H1 (cell line): ENCODE measurements around the gene FANK1. TPM values are rescaled to one million over a fixed set of nuclear protein-coding genes. Genes with fewer than 3 reads are reported as not detected.

Experiments
- CTCF ChIA-PET: fragments of 300-600 bp; sonication (Branson Sonifier 250); formaldehyde crosslinking; loops from one replicate; lab custom pipeline; 2021; ENCODE audit not compliant: partially characterized antibody; lab: Charles Lee
- POLR2A ChIA-PET: fragments of 300-600 bp; sonication (Branson Sonifier 250); formaldehyde crosslinking; loops from one replicate; lab custom pipeline; 2021; ENCODE audit warnings: inconsistent platforms; ENCODE audit not compliant: partially characterized antibody; lab: Charles Lee
- DNase-seq, 2 experiments: peaks; one replicate each; pipeline versions ENCODE4 v3.0.0 to v3.0.0-alpha.2; 2010 to 2022; ENCODE audit warnings: low spot score in 2 of 2, low read depth in 1 of 2, mixed read lengths in 1 of 2
- FAIRE-seq: peaks from 2 replicates; lab custom pipeline; 2011; peaks lifted over from hg19 to GRCh38; lab: Jason Lieb, UNC
- H2AFZ ChIP-seq: 2 replicates; pipeline ENCODE4 v1.8.1; 2012; ENCODE audit warnings: low read length, inconsistent platforms
- H2AK5ac ChIP-seq: 2 replicates; pipeline ENCODE4 v1.6.1; 2013; ENCODE audit warnings: low read depth, low read length
- H2BK120ac ChIP-seq: replicated peaks from 2 replicates; pipeline ENCODE3; 2013; ENCODE audit warnings: low read depth, low read length, inconsistent platforms
- H2BK12ac ChIP-seq: 2 replicates; pipeline ENCODE4 v1.6.1; 2013; ENCODE audit warnings: low read depth, low read length
- H2BK15ac ChIP-seq: 2 replicates; pipeline ENCODE4 v1.6.1; 2013; ENCODE audit warnings: low read length
- H2BK20ac ChIP-seq: 2 replicates; pipeline ENCODE4 v1.6.1; 2013; ENCODE audit warnings: low read length
- H2BK5ac ChIP-seq: 2 replicates; pipeline ENCODE4 v1.6.1; 2013; ENCODE audit warnings: low read depth, low read length
- H3K14ac ChIP-seq: 2 replicates; pipeline ENCODE4 v1.6.1; 2013; ENCODE audit warnings: inconsistent platforms; ENCODE audit not compliant: insufficient read length
- H3K18ac ChIP-seq: 2 replicates; pipeline ENCODE4 v1.6.1; 2013; ENCODE audit warnings: low read length; ENCODE audit errors: extremely low read depth
- H3K23ac ChIP-seq: 2 replicates; pipeline ENCODE4 v1.6.1; 2013; ENCODE audit warnings: inconsistent platforms; ENCODE audit not compliant: insufficient read length
- H3K23me2 ChIP-seq: 2 replicates; pipeline ENCODE4 v1.6.1; 2013; ENCODE audit warnings: low read depth, low read length
- H3K27ac ChIP-seq: 2 replicates; pipeline ENCODE4 v1.6.1; 2011; ENCODE audit warnings: low read depth, low read length, inconsistent platforms
- H3K27me3 ChIP-seq, 4 experiments: replicated peaks in 1 of 4; 1 replicate in 1 of 4; 2 replicates in 3 of 4; pipeline versions ENCODE4 v1.6.1 to v1.8.1; 2011 to 2013; ENCODE audit warnings: low read length in 3 of 4, mild to moderate bottlenecking in 3 of 4, inconsistent platforms in 2 of 4, mixed read lengths in 2 of 4, moderate library complexity in 1 of 4; ENCODE audit not compliant: control insufficient read depth in 3 of 4, insufficient read depth in 3 of 4; ENCODE audit errors: extremely low read depth in 1 of 4
- H3K36me3 ChIP-seq, 4 experiments: 2 replicates each; pipeline versions ENCODE4 v1.6.1 to v1.8.1; 2011 to 2013; ENCODE audit warnings: mild to moderate bottlenecking in 4 of 4, low read length in 3 of 4, moderate library complexity in 2 of 4, control low read depth in 1 of 4, inconsistent platforms in 1 of 4; ENCODE audit not compliant: insufficient read depth in 4 of 4, control insufficient read depth in 2 of 4
- H3K4ac ChIP-seq: replicated peaks from 2 replicates; pipeline ENCODE3; 2013; ENCODE audit warnings: low read length, low read depth, mixed read lengths, inconsistent platforms; ENCODE audit not compliant: insufficient read length
- H3K4me1 ChIP-seq, 4 experiments: replicated peaks in 1 of 4; 1 replicate in 1 of 4; 2 replicates in 3 of 4; pipeline versions ENCODE4 v1.6.1 to v1.8.1; 2011 to 2013; ENCODE audit warnings: low read length in 3 of 4, inconsistent platforms in 2 of 4, mixed read lengths in 1 of 4; ENCODE audit not compliant: insufficient read depth in 4 of 4, control insufficient read depth in 3 of 4
- H3K4me2 ChIP-seq, 2 experiments: 2 replicates each; pipeline versions ENCODE4 v1.6.1 to v1.8.1; 2011 to 2013; ENCODE audit warnings: low read depth in 2 of 2, low read length in 2 of 2, control low read depth in 1 of 2, inconsistent platforms in 1 of 2, mild to moderate bottlenecking in 1 of 2; ENCODE audit not compliant: insufficient read depth in 1 of 2
- H3K4me3 ChIP-seq, 4 experiments: fragments of 200-600, 300-600 bp in 1 of 4; sonication (generic), shearing (Covaris generic), sonication (Bioruptor Twin) in 1 of 4; 2 replicates each; pipeline versions ENCODE4 v1.5.1 to v1.8.1; 2011 to 2016; ENCODE audit warnings: low read length in 4 of 4, low read depth in 3 of 4, control low read depth in 2 of 4, inconsistent platforms in 2 of 4, mild to moderate bottlenecking in 2 of 4, mixed read lengths in 1 of 4, moderate library complexity in 1 of 4; ENCODE audit not compliant: insufficient read depth in 2 of 4; ENCODE audit errors: extremely low read depth in 1 of 4
- H3K56ac ChIP-seq: replicated peaks from 2 replicates; pipeline ENCODE3; 2013; ENCODE audit warnings: low read depth, mild to moderate bottlenecking, mixed read lengths, low read length, inconsistent platforms; ENCODE audit not compliant: insufficient read length
- H3K79me1 ChIP-seq: 2 replicates; pipeline ENCODE4 v1.6.1; 2013; ENCODE audit warnings: low read depth, low read length, control low read depth
- H3K79me2 ChIP-seq, 2 experiments: 2 replicates each; pipeline versions ENCODE4 v1.6.1 to v1.8.1; 2012 to 2013; ENCODE audit warnings: low read length in 2 of 2, mild to moderate bottlenecking in 2 of 2, inconsistent platforms in 1 of 2; ENCODE audit not compliant: insufficient read depth in 2 of 2, control insufficient read depth in 1 of 2
- H3K9ac ChIP-seq, 4 experiments: replicated peaks in 1 of 4; 1 replicate in 1 of 4; 2 replicates in 3 of 4; pipeline versions ENCODE4 v1.6.1 to v1.8.1; 2011 to 2013; ENCODE audit warnings: low read depth in 3 of 4, low read length in 3 of 4, control low read depth in 2 of 4, mild to moderate bottlenecking in 2 of 4, moderate library complexity in 2 of 4, inconsistent platforms in 1 of 4; ENCODE audit errors: extremely low read depth in 1 of 4
- H3K9me3 ChIP-seq, 2 experiments: 2 replicates each; pipeline versions ENCODE4 v1.6.1 to v1.8.1; 2012 to 2013; ENCODE audit warnings: mild to moderate bottlenecking in 2 of 2, moderate library complexity in 2 of 2, control low read depth in 1 of 2, inconsistent platforms in 1 of 2, low read depth in 1 of 2, low read length in 1 of 2, mixed read lengths in 1 of 2; ENCODE audit not compliant: insufficient read depth in 2 of 2
- H4K20me1 ChIP-seq, 2 experiments: replicated peaks in 1 of 2; 2 replicates each; pipeline versions ENCODE3 to v1.8.1; 2011 to 2013; ENCODE audit warnings: inconsistent platforms in 2 of 2, low read length in 2 of 2, mild to moderate bottlenecking in 1 of 2; ENCODE audit not compliant: insufficient read depth in 2 of 2, control insufficient read depth in 1 of 2
- H4K5ac ChIP-seq: 2 replicates; pipeline ENCODE4 v1.6.1; 2013; ENCODE audit warnings: low read length, low read depth, mixed read lengths, inconsistent platforms; ENCODE audit not compliant: insufficient read length
- H4K8ac ChIP-seq: 2 replicates; pipeline ENCODE4 v1.8.0; 2013; ENCODE audit warnings: mild to moderate bottlenecking, moderate library complexity, low read length, inconsistent platforms; ENCODE audit not compliant: insufficient read depth; ENCODE audit errors: extremely low read depth
- H4K91ac ChIP-seq: replicated peaks from 2 replicates; pipeline ENCODE3; 2013; ENCODE audit warnings: low read length, mixed read lengths, inconsistent platforms; ENCODE audit not compliant: insufficient read length
- TBP ChIP-seq: IDR thresholded peaks from 2 replicates; pipeline ENCODE4 v1.6.1; 2011; ENCODE audit warnings: low read depth, low read length, improper control_type of control experiment
- TCF12 ChIP-seq: IDR thresholded peaks from 2 replicates; pipeline ENCODE4 v1.6.1; 2011; ENCODE audit warnings: low read depth, mild to moderate bottlenecking, low read length
- WGBS, 2 experiments: shearing (Covaris generic) in 1 of 2; methylation state at CpG; one replicate each; pipeline versions ENCODE4 v1.1.6 to v1.1.7; 2013 to 2015; ENCODE audit warnings: low lambda C conversion rate in 2 of 2, mixed read lengths in 2 of 2, inconsistent platforms in 1 of 2, low coverage in 1 of 2, missing lambda C conversion rate in 1 of 2; ENCODE audit not compliant: insufficient replicate concordance in 2 of 2, insufficient coverage in 1 of 2, insufficient read length in 1 of 2; ENCODE audit errors: extremely low coverage in 1 of 2, missing lambda C conversion rate in 1 of 2; 5-methylcytosine and 5-hydroxymethylcytosine counted together
- polyA plus RNA-seq, 7 experiments: library from polyadenylated mRNA; depleted of rRNA in 3 of 7; stranded (reverse) in 5 of 7; unstranded in 2 of 7; fragments of >200 nt in 5 of 7; fragments of 200-250 nt in 2 of 7; gene quantifications; 1 replicate in 5 of 7; 2 replicates in 1 of 7; 4 replicates in 1 of 7; pipeline versions ENCODE4 v1.2.1 to v1.2.3, GENCODE V29; 2011 to 2013; ENCODE audit warnings: missing spikeins in 2 of 7, mixed read lengths in 2 of 7
- total RNA-seq: library from RNA; stranded (reverse); fragmentation: NEBNext Ultra II Directional; extraction: Animal tissue kit (Norgen Biotek cat#: 25700); gene quantifications from 2 replicates; pipeline ENCODE4 v1.2.1, GENCODE V29; 2021

The FANK1 gene
- total and polyA plus RNA-seq, 2 of the 8 experiments (the other 6 are each of a cell fraction or from before 2014, with no cell fraction given), result 1.2 TPM; not detected in 1

GRCh38 chr10:126029999-126030398 lies 133.6 kb downstream of the FANK1 start:
- Histone ChIP-seq H3K36me3 (no peaks in the 10 kb centered on the region; a peak in 1 of 8 replicates), H3K27ac (no peak overlapping the region), H4K20me1 (no peaks in the 10 kb centered on the region), H3K23me2 (no peaks in the 10 kb centered on the region), H3K9me3 (0 out of 4 replicates have a peak, but pooled peaks cover 0 to 3% of the 10 kb centered on the region in 2 experiments), H3K4me1 (no peaks in the 10 kb centered on the region), H3K18ac (no peak overlapping the region), H3K4ac (no peak overlapping the region), H4K91ac (no peak overlapping the region), H2BK5ac (no peak overlapping the region), H2BK120ac (no peak overlapping the region), H4K8ac (no peak overlapping the region), H3K9ac (no peak overlapping the region), H2BK15ac (no peak overlapping the region), H3K56ac (no peak overlapping the region), H2BK20ac (no peak overlapping the region), H4K5ac (no peak overlapping the region), H3K79me2 (no peaks in the 10 kb centered on the region), H3K4me3 (no peak overlapping the region), H3K23ac (no peak overlapping the region), H3K27me3 (no peaks in the 10 kb centered on the region), H3K4me2 (no peak overlapping the region), H2AFZ (no peak overlapping the region), H3K79me1 (no peaks in the 10 kb centered on the region), H3K14ac (no peak overlapping the region), H2BK12ac (no peak overlapping the region), H2AK5ac (no peak overlapping the region)
- ChIA-PET CTCF (interaction anchor here (1.1 kb wide), 1 partner anchor 474 kb away, joined by 5 read pairs; no protein-coding TSS in a partner anchor), POLR2A (no interaction called here)
- WGBS, 2 experiments, result 90% methylated on average over 3 of the region's 3 CpGs; no CpG with 5 or more reads in 1 of the 2 experiments
- TF ChIP-seq TCF12, result no peak
- TF ChIP-seq TBP, result no peak
- DNase-seq (no peak), FAIRE-seq (no peak)
